HepG2 (cell line): ENCODE data around the gene MAGI1. TPM values are rescaled to one million over a fixed set of nuclear protein-coding genes. Genes with fewer than 3 reads are reported as not detected.
A peak's percentile ranks its signal among the peaks of the same experiment; 100 is the strongest.

Experiments
- ATF3 ChIP-seq: sonication (generic); formaldehyde crosslinking; IDR thresholded peaks from 2 replicates; pipeline ENCODE4 v1.4.0; 2020; ENCODE audit warnings: missing genetic modification reagents
- FLYWCH1 ChIP-seq: sonication (generic); formaldehyde crosslinking; IDR thresholded peaks from 2 replicates; pipeline ENCODE4 v1.8.1; 2023; ENCODE audit warnings: mild to moderate bottlenecking, missing genetic modification reagents
- MAFK ChIP-seq, 2 experiments: IDR thresholded peaks in 1 of 2; conservative IDR thresholded peaks in 1 of 2; 2 replicates each; pipeline ENCODE4 v1.6.1; 2011; ENCODE audit warnings: improper control_type of control experiment in 2 of 2, low read length in 2 of 2
- MED8 ChIP-seq: sonication (generic); formaldehyde crosslinking; IDR thresholded peaks from 2 replicates; pipeline ENCODE4 v1.8.1; 2023; ENCODE audit warnings: mild to moderate bottlenecking, missing genetic modification reagents; ENCODE audit not compliant: insufficient replicate concordance
- MNT ChIP-seq: fragments of 450-650 bp; IDR thresholded peaks from 2 replicates; pipeline ENCODE4 v1.6.1; 2016
- NCOA2 ChIP-seq: sonication (generic); formaldehyde crosslinking; IDR thresholded peaks from 2 replicates; pipeline ENCODE4 v1.8.0; 2022; ENCODE audit warnings: inconsistent platforms
- NFATC3 ChIP-seq: sonication (generic); formaldehyde crosslinking; IDR thresholded peaks from 2 replicates; pipeline ENCODE4 v1.5.1; 2020; ENCODE audit warnings: mild to moderate bottlenecking, missing genetic modification reagents
- PAWR ChIP-seq: sonication (generic); formaldehyde crosslinking; IDR thresholded peaks from 2 replicates; pipeline ENCODE4 v1.4.0; 2020; ENCODE audit warnings: missing genetic modification reagents, mild to moderate bottlenecking, borderline replicate concordance
- PITX1 ChIP-seq: sonication (generic); formaldehyde crosslinking; IDR thresholded peaks from 2 replicates; pipeline ENCODE4 v1.5.1; 2020; ENCODE audit warnings: mild to moderate bottlenecking, missing genetic modification reagents
- PTBP1 ChIP-seq: fragments of 200-400 bp; formaldehyde crosslinking; IDR thresholded peaks from 2 replicates; pipeline ENCODE4 v1.6.1; 2018; ENCODE audit warnings: low read length, low read depth; ENCODE audit not compliant: poor library complexity, severe bottlenecking
- RBM39 ChIP-seq: fragments of 200-400 bp; formaldehyde crosslinking; IDR thresholded peaks from one replicate; pipeline ENCODE4 v1.6.1; 2018; ENCODE audit warnings: antibody characterized with exemption, mild to moderate bottlenecking, low read depth, low read length; ENCODE audit not compliant: poor library complexity, severe bottlenecking
- THAP7 ChIP-seq: sonication (generic); formaldehyde crosslinking; IDR thresholded peaks from 2 replicates; pipeline ENCODE4 v1.8.1; 2023; ENCODE audit warnings: mild to moderate bottlenecking, missing genetic modification reagents
- U2AF2 ChIP-seq: fragments of 200-400 bp; formaldehyde crosslinking; IDR thresholded peaks from 2 replicates; pipeline ENCODE4 v1.6.1; 2017; ENCODE audit warnings: low read depth, mild to moderate bottlenecking, low read length
- XRCC5 ChIP-seq: fragments of 200-400 bp; formaldehyde crosslinking; optimal IDR thresholded peaks from 2 replicates; pipeline ENCODE3; 2017; ENCODE audit warnings: mild to moderate bottlenecking, low read length
- ZNF350 ChIP-seq: sonication (generic); formaldehyde crosslinking; IDR thresholded peaks from 2 replicates; pipeline ENCODE4 v1.4.0; 2020; ENCODE audit warnings: mild to moderate bottlenecking, low read depth, missing genetic modification reagents, borderline replicate concordance
- ZNF567 ChIP-seq: sonication (generic); formaldehyde crosslinking; IDR thresholded peaks from 2 replicates; pipeline ENCODE4 v1.8.1; 2023; ENCODE audit warnings: mild to moderate bottlenecking, missing genetic modification reagents, borderline replicate concordance
- ZNF724P ChIP-seq: sonication (generic); formaldehyde crosslinking; IDR thresholded peaks from 2 replicates; pipeline ENCODE4 v1.8.0; 2022; ENCODE audit warnings: missing genetic modification reagents, borderline replicate concordance
- polyA plus RNA-seq, 8 experiments: library from polyadenylated mRNA; depleted of rRNA in 3 of 8; stranded (reverse) in 7 of 8; unstranded in 1 of 8; fragments of >200 nt; fragmentation: Illumina TruSeq in 4 of 8; extraction: Trizol in 4 of 8; gene quantifications; 2 replicates each; pipeline versions ENCODE4 v1.2.1 to v1.2.3, GENCODE V29; 2011 to 2016; ENCODE audit warnings: low read depth in 4 of 8, missing spikeins in 1 of 8, mixed read lengths in 1 of 8; ENCODE audit not compliant: insufficient read depth in 1 of 8
- total RNA-seq, 5 experiments: library from RNA; depleted of rRNA; stranded (reverse); fragments of >200 nt; fragmentation: Illumina TruSeq; extraction: Trizol; gene quantifications; 2 replicates each; pipeline ENCODE4 v1.2.3, GENCODE V29; 2016; ENCODE audit warnings: low read depth in 1 of 5
- TF ChIP-seq, protein P1 (sequence below): sonication (generic); formaldehyde crosslinking; IDR thresholded peaks from 2 replicates; pipeline ENCODE4 v1.8.0; 2022; ENCODE audit warnings: low read depth, missing genetic modification reagents
- TF ChIP-seq, protein P2 (sequence below): sonication (generic); formaldehyde crosslinking; IDR thresholded peaks from 2 replicates; pipeline ENCODE4 v1.4.0; 2020; ENCODE audit warnings: missing genetic modification reagents
- TF ChIP-seq, protein P3 (sequence below): sonication (generic); formaldehyde crosslinking; IDR thresholded peaks from 2 replicates; pipeline ENCODE4 v1.5.0; 2020; ENCODE audit warnings: mild to moderate bottlenecking, missing genetic modification reagents

The MAGI1 gene
- total and polyA plus RNA-seq, 2 of the 13 experiments (the other 11 are each of a cell fraction or from before 2014, with no cell fraction given) = 22.2 to 26.0 TPM

GRCh38 chr3:66038384-66038725, 363 bp downstream of the MAGI1 start (continued):
- TF ChIP-seq ZNF724P (no peak), NFATC3 (no peak), MAFK (conservative IDR thresholded peaks at IDR 0.05 in 1 of 2, IDR thresholded peaks at IDR 0.05 in 1 of 2; ENCODE audit: low read length in 2 of 2) (no peak), FLYWCH1 (CRISPR knock-in tag) (no peak), ZNF567 (CRISPR knock-in tag) (no peak), MNT (peak; percentile 5; the same call in 1 of the 2 replicates), PTBP1 (no peak), NCOA2 (CRISPR knock-in tag) (peak; percentile 39; the same call in 1 of the 2 replicates), MED8 (CRISPR knock-in tag) (no peak), PAWR (CRISPR knock-in tag) (no peak), XRCC5 (no peak), PITX1 (no peak), THAP7 (CRISPR knock-in tag) (no peak), ZNF350 (CRISPR knock-in tag) (no peak), ATF3 (no peak), U2AF2 (no peak), RBM39 (peak; percentile 35)
- TF ChIP-seq, protein P1, sequence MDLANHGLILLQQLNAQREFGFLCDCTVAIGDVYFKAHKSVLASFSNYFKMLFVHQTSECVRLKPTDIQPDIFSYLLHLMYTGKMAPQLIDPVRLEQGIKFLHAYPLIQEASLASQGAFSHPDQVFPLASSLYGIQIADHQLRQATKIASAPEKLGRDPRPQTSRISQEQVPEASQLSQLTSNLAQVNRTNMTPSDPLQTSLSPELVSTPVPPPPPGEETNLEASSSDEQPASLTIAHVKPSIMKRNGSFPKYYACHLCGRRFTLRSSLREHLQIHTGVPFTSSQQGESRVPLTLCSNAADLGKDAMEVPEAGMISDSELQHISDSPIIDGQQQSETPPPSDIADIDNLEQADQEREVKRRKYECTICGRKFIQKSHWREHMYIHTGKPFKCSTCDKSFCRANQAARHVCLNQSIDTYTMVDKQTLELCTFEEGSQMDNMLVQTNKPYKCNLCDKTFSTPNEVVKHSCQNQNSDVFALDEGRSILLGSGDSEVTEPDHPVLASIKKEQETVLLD (CRISPR knock-in tag) = peak; percentile 89
- TF ChIP-seq, protein P2, sequence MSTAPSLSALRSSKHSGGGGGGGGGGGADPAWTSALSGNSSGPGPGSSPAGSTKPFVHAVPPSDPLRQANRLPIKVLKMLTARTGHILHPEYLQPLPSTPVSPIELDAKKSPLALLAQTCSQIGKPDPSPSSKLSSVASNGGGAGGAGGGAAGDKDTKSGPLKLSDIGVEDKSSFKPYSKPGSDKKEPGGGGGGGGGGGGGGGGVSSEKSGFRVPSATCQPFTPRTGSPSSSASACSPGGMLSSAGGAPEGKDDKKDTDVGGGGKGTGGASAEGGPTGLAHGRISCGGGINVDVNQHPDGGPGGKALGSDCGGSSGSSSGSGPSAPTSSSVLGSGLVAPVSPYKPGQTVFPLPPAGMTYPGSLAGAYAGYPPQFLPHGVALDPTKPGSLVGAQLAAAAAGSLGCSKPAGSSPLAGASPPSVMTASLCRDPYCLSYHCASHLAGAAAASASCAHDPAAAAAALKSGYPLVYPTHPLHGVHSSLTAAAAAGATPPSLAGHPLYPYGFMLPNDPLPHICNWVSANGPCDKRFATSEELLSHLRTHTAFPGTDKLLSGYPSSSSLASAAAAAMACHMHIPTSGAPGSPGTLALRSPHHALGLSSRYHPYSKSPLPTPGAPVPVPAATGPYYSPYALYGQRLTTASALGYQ = no peak
- TF ChIP-seq, protein P3, sequence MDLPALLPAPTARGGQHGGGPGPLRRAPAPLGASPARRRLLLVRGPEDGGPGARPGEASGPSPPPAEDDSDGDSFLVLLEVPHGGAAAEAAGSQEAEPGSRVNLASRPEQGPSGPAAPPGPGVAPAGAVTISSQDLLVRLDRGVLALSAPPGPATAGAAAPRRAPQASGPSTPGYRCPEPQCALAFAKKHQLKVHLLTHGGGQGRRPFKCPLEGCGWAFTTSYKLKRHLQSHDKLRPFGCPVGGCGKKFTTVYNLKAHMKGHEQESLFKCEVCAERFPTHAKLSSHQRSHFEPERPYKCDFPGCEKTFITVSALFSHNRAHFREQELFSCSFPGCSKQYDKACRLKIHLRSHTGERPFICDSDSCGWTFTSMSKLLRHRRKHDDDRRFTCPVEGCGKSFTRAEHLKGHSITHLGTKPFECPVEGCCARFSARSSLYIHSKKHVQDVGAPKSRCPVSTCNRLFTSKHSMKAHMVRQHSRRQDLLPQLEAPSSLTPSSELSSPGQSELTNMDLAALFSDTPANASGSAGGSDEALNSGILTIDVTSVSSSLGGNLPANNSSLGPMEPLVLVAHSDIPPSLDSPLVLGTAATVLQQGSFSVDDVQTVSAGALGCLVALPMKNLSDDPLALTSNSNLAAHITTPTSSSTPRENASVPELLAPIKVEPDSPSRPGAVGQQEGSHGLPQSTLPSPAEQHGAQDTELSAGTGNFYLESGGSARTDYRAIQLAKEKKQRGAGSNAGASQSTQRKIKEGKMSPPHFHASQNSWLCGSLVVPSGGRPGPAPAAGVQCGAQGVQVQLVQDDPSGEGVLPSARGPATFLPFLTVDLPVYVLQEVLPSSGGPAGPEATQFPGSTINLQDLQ (CRISPR knock-in tag) = no peak
